Uterus (tissue), 4 donors: ENCODE results near the gene OTUD4. TPM values are rescaled to one million over a fixed set of nuclear protein-coding genes. Genes with fewer than 3 reads are reported as not detected.

ENCODE experiments used
- DNase-seq, 2 donors: peaks; one replicate each; pipeline ENCODE4 v3.0.0-alpha.2; 2019 to 2020
- H3K27ac ChIP-seq, 2 donors: fragments of 200-600 bp; sonication (generic); 1 replicate in 1 of 2; 2 replicates in 1 of 2; pipeline ENCODE4 v1.5.1; 2016 to 2018
- H3K27me3 ChIP-seq, 2 donors: fragments of 200-600 bp; sonication (generic); one replicate each; pipeline ENCODE4 v1.5.1; 2018 to 2019; ENCODE audit warnings: control low read depth in 1 of 2
- H3K36me3 ChIP-seq, 2 donors: fragments of 200-600 bp; sonication (generic); one replicate each; pipeline ENCODE4 v1.5.1; 2019; ENCODE audit warnings: control low read depth in 1 of 2
- H3K4me1 ChIP-seq, 2 donors: fragments of 200-600 bp; sonication (generic); one replicate each; pipeline ENCODE4 v1.5.1; 2018 to 2019; ENCODE audit warnings: control low read depth in 1 of 2
- H3K4me3 ChIP-seq, 2 donors: fragments of 200-600 bp; sonication (generic); 1 replicate in 1 of 2; 2 replicates in 1 of 2; pipeline ENCODE4 v1.5.1; 2018 to 2019; ENCODE audit warnings: mild to moderate bottlenecking in 1 of 2
- H3K9me3 ChIP-seq, 2 donors: fragments of 200-600 bp; sonication (generic); one replicate each; pipeline ENCODE4 v1.5.1; 2019; ENCODE audit warnings: control low read depth in 1 of 2
- CTCF ChIP-seq, 4 experiments: fragments of 200-600 bp in 2 of 4; fragments of 450-650 bp in 2 of 4; sonication (generic) in 2 of 4; IDR thresholded peaks; one replicate each; pipeline ENCODE4 v1.5.1; 2016 to 2019; ENCODE audit warnings: antibody characterized with exemption in 4 of 4, mild to moderate bottlenecking in 2 of 4, moderate library complexity in 1 of 4
- POLR2A ChIP-seq, 2 donors: fragments of 450-650 bp; IDR thresholded peaks; one replicate each; pipeline ENCODE4 v1.6.1; 2016; ENCODE audit warnings: antibody characterized with exemption in 2 of 2, mild to moderate bottlenecking in 1 of 2, moderate library complexity in 1 of 2
- intact Hi-C: fragments of 100-400 bp; cut with DNase I; formaldehyde crosslinking; loops from one replicate; pipeline ENCODE4 v1.15.1; 2023; ENCODE audit warnings: low total_unique reads
- total RNA-seq, 4 donors: library from RNA; depleted of rRNA in 3 of 4; stranded (reverse); fragments of >200 nt in 3 of 4; gene quantifications; one replicate each; pipeline versions ENCODE4 v1.1.0 to v1.2.4, GENCODE V29; 2014 to 2023
- donor health status: DM: yes; HTN: yes; CAD: no.

OTUD4 gene
- total RNA-seq, 4 donors from 2014 or later, result 12.3 to 59.5 (median 31.9) TPM

GRCh38 chr4:145108128-145108527 is 72.3 kb downstream of the OTUD4 start:
- no peaks in the 10 kb centered on the region for H3K4me1 ChIP-seq
- H3K36me3 ChIP-seq, result no peaks in the 10 kb centered on the region

GRCh38 chr4:145107126-145107525 is 73.3 kb downstream of the OTUD4 start:
- DNase-seq, result no peak

More at GRCh38 chr4:145108128-145108527, 72.3 kb downstream of the OTUD4 start:
- DNase-seq, result no peak
- Histone ChIP-seq H3K4me3 (no peak overlapping the region), H3K27me3 (no peaks in the 10 kb centered on the region), H3K27ac (no peak overlapping the region), H3K9me3 (no peaks in the 10 kb centered on the region)
- intact Hi-C loops, result no loop called here
- TF ChIP-seq POLR2A (IDR thresholded peaks at IDR 0.05), result no peak
- no peak for TF ChIP-seq CTCF (IDR thresholded peaks at IDR 0.05)

GRCh38 chr4:145103496-145103895 is 76.9 kb downstream of the OTUD4 start:
- H3K9me3 ChIP-seq, result no peaks in the 10 kb centered on the region
- H3K4me1 ChIP-seq, result no peaks in the 10 kb centered on the region
- no peaks in the 10 kb centered on the region for H3K36me3 ChIP-seq
- no peak overlapping the region for H3K27ac ChIP-seq
- H3K4me3 ChIP-seq, result no peak overlapping the region
- no peak for DNase-seq
- TF ChIP-seq POLR2A (IDR thresholded peaks at IDR 0.05) (no peak), CTCF (IDR thresholded peaks at IDR 0.05) (no peak)
- H3K27me3 ChIP-seq, result no peaks in the 10 kb centered on the region
- intact Hi-C loops, result no loop called here

More at GRCh38 chr4:145107126-145107525, 73.3 kb downstream of the OTUD4 start:
- TF ChIP-seq POLR2A (IDR thresholded peaks at IDR 0.05), result no peak
- TF ChIP-seq CTCF (IDR thresholded peaks at IDR 0.05), result no peak
- intact Hi-C loops, result no loop called here
- no peak overlapping the region for H3K27ac ChIP-seq
- no peaks in the 10 kb centered on the region for H3K36me3 ChIP-seq
- no peak overlapping the region for H3K4me3 ChIP-seq
- no peaks in the 10 kb centered on the region for H3K27me3 ChIP-seq
- H3K4me1 ChIP-seq, result no peaks in the 10 kb centered on the region
- no peaks in the 10 kb centered on the region for H3K9me3 ChIP-seq

GRCh38 chr4:145102619-145103018 is 77.8 kb downstream of the OTUD4 start:
- no peaks in the 10 kb centered on the region for H3K36me3 ChIP-seq
- H3K4me3 ChIP-seq, result no peak overlapping the region
- no peaks in the 10 kb centered on the region for H3K27me3 ChIP-seq
- intact Hi-C loops, result no loop called here
- no peak overlapping the region for H3K27ac ChIP-seq
- no peak for TF ChIP-seq CTCF (IDR thresholded peaks at IDR 0.05)
- no peak for TF ChIP-seq POLR2A (IDR thresholded peaks at IDR 0.05)
- DNase-seq, result no peak
- no peaks in the 10 kb centered on the region for H3K4me1 ChIP-seq
- no peaks in the 10 kb centered on the region for H3K9me3 ChIP-seq

GRCh38 chr4:145101091-145101490 is 79.3 kb downstream of the OTUD4 start:
- H3K4me1 ChIP-seq, result peaks cover 5 to 7% of the 10 kb centered on the region in 2 donors
- H3K36me3 ChIP-seq, result no peaks in the 10 kb centered on the region
- no peak for DNase-seq
- intact Hi-C loops, result no loop called here
- no peak overlapping the region for H3K27ac ChIP-seq
- H3K4me3 ChIP-seq, result no peak overlapping the region
- H3K27me3 ChIP-seq, result no peaks in the 10 kb centered on the region
- TF ChIP-seq CTCF (IDR thresholded peaks at IDR 0.05) (no peak), POLR2A (IDR thresholded peaks at IDR 0.05) (no peak)
- H3K9me3 ChIP-seq, result no peaks in the 10 kb centered on the region
